GM21619 (cell line): ENCODE measurements around the gene GRK6.

ENCODE experiments used
- ATAC-seq: cut with Tn5 transposase; IDR thresholded peaks from one replicate; pipeline ENCODE4 v1.9.1; 2021; ENCODE audit not compliant: unreplicated experiment

The GRK6 gene

GRCh38 chr5:177426566-177427210 is at the start of gene GRK6:
TSS of gene GRK6 (plus strand) at chr5:177426676. CDS start at chr5:177426846, 170 bp downstream.
- ATAC-seq = peak; percentile 2

- ATAC-seq = no peak
These were observed 48.4 kb upstream of the GRK6 start for GRCh38 chr5:177377851-177378776.

GRCh38 chr5:177378884-177379883 is 47.3 kb upstream of the GRK6 start:
- ATAC-seq = peak; percentile 65

GRCh38 chr5:177380805-177381126 is 45.7 kb upstream of the GRK6 start:
- no peak for ATAC-seq

- no peak for ATAC-seq
These were observed 44.0 kb upstream of the GRK6 start for GRCh38 chr5:177382423-177383029.

GRCh38 chr5:177383181-177383580 is 43.3 kb upstream of the GRK6 start:
- ATAC-seq = no peak

DNA sequence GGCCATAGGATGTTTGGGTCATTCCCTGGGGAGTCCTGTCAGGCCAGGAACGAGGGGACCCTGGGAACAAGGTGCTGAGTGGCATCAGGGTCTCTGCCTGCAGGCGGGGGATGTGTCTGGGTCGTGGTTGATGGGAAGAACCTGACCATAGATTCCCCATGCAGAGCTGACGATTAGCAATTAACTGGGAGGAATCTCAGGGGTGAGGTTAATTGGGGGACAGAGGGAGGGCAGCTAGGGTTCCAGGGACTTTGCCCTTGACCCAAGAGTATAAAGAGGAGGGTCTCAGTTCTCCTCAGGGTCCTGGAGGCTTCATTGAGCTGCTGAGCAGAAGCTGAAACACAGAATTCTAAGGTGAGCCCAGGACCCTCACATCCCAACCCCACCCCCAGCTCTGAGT is 42.3 kb upstream of the GRK6 start, which contains the start of gene SLC34A1:
SLC34A1 (plus strand) TSS at position 301 of the 400 bp plus-strand sequence. CDS start 1,308 bp downstream, outside the sequence.
- ATAC-seq = no peak

DNA sequence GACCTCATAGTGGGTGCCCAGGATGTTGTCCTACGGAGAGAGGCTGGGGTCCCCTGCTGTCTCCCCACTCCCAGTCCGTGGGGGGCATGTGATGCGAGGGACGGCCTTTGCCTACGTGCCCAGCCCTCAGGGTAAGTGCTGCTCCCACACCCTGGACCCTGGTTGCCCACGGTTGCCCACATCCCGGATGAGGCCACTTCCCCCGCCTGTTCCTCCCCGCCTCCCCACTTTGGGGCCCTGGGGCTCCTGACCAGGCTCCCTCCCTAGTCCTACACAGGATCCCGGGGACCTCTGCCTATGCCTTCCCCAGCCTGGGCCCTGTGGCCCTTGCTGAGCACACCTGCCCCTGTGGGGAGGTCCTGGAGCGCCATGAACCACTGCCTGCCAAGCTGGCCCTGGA is 40.8 kb upstream of the GRK6 start:
- no peak for ATAC-seq

DNA sequence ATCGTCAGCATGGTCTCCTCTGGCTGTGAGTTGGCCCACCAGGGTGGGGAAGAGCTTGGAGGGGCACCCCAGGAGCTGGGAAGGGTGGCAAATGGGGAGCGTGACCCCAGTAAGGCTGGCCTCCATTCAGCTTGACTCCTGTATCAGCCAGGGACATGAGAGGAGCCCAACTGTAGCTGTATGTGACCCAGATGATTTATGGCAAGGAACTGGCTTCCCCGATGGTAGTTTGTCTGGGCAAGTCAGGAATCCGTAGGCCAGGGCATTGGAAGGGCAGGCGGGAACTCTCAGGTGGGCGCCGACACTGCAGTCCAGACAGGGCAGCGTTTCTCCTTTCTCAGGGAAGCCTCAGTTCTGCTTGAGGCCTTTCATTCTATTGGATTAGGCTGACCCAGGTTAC is 39.9 kb upstream of the GRK6 start:
- no peak for ATAC-seq

- ATAC-seq = no peak
These were observed 39.1 kb upstream of the GRK6 start for GRCh38 chr5:177387405-177387804.

- no peak for ATAC-seq
These were observed 37.9 kb upstream of the GRK6 start for GRCh38 chr5:177388521-177389052.

GRCh38 chr5:177389241-177390169 is 37.0 kb upstream of the GRK6 start:
- peak; percentile 57 for ATAC-seq

DNA sequence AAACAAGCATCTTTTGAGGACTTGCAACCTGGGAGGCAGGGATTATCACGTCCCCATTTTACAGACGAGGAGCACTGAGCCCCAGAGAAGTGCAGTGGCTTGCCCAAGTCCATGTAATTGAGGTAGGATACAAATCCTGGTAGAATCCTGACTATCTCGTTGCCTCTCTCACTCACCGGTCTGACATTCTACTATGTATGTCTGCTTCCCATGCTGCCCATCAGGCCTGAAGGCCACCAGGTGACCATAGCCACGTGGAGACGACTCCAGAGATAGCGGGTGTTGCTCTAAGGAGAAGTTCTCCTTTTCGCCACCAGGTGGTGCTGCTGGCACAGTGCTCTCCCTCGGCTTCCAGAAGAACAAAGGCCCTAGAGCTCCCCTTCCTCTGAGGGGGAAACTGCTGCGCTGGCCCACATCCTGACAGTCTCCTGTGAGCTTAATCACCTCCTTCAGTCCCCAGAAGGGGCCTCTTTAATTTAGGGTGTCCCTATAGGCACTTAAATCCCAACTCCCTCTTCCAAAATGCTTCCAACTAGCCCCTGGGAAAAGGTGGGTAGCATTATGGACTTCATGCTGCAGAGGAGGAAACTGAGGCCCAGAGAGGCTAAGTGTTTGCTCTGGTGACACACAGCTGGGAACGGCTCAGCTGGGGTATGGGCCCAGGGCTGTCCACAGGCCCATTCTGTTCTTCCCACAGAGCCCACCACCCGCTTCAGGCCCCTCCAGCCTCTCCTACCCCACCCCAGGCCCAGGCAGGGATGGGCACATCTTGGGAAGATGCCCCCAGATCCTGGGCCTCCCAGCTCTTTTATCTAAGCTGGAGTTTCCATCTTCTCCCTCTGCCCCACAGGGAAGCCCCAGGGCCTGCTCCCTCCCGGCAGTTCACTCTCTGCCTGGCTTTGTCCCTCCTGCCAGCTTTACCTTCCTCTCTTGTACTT is 35.8 kb upstream of the GRK6 start:
- ATAC-seq = peak; percentile 42

DNA sequence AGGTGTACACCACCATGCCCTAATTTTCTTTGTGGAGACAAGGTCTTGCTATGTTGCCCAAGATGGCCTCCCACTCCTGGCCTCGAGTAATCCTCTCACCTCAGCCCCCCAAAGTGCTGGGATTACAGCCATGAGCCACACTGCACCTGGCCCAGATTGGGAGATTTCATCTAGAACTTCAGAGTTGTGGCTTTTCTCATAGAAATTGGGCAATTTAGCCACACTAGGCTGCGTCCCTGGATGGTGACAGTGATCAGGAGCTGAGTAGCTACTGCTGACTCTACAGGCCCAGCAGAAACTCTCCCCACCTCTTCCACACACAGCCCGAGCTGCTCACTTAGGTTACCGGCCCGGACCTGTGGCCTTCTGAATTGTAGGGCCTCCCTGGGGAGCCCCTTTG is 33.7 kb upstream of the GRK6 start:
- no peak for ATAC-seq

- no peak for ATAC-seq
These were observed 33.2 kb upstream of the GRK6 start for GRCh38 chr5:177393206-177393765.

DNA sequence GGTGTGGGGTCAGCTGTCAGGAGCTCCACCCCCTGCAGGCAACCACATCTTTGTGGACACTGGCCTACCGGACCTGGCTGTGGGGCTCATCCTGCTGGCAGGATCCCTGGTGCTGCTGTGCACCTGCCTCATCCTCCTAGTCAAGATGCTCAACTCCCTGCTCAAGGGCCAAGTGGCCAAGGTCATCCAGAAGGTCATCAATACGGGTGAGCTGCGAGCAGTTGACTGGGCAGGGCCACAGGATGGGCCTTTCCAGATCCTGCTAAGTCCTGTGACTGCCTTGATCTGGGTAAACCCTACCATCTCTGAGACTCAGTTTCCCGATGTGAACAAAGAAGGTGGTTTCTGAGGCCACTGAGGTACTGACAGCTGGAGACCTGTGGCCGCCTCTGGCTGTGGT is 32.5 kb upstream of the GRK6 start:
- no peak for ATAC-seq

- no peak for ATAC-seq
These were observed 30.4 kb upstream of the GRK6 start for GRCh38 chr5:177396078-177396477.

GRCh38 chr5:177396807-177397206 is 29.7 kb upstream of the GRK6 start:
- no peak for ATAC-seq
